ENCODE data around the gene TCF12.
A peak's percentile ranks its signal among the peaks of the same experiment; 100 is the strongest.

TCF12 gene

DNA sequence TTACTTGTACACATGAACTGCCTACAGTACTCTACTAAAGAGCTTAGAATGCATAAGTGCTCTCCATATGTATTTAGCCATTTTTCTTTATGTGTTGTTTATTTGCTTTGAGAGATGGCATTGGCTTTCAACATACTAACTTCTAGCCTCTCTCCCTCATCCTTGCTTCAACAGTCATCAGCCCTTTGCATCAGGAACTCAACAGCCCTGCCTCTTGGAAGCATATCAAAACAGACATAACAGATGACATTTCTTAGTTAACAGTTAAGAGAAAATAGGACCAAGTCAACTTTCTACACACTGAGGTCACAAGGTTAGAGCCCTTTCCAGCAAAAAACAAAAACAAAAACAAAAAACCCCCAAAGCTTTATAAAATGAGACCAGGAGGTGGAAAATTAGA is 145.6 kb downstream of the TCF12 start:
- TF ChIP-seq, protein P1, sequence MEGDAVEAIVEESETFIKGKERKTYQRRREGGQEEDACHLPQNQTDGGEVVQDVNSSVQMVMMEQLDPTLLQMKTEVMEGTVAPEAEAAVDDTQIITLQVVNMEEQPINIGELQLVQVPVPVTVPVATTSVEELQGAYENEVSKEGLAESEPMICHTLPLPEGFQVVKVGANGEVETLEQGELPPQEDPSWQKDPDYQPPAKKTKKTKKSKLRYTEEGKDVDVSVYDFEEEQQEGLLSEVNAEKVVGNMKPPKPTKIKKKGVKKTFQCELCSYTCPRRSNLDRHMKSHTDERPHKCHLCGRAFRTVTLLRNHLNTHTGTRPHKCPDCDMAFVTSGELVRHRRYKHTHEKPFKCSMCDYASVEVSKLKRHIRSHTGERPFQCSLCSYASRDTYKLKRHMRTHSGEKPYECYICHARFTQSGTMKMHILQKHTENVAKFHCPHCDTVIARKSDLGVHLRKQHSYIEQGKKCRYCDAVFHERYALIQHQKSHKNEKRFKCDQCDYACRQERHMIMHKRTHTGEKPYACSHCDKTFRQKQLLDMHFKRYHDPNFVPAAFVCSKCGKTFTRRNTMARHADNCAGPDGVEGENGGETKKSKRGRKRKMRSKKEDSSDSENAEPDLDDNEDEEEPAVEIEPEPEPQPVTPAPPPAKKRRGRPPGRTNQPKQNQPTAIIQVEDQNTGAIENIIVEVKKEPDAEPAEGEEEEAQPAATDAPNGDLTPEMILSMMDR (IDR thresholded peaks at IDR 0.05; ENCODE audit: low read depth, low read length, missing control alignments) = no peak
- in situ Hi-C loops (cut with HindIII; ENCODE audit: low sequenced_read_pairs) = no loop called here
- no peak overlapping the region for H3K4me3 ChIP-seq (ENCODE audit: low read depth, low read length)
- no peak for DNase-seq (ENCODE audit: low read depth)

DNA sequence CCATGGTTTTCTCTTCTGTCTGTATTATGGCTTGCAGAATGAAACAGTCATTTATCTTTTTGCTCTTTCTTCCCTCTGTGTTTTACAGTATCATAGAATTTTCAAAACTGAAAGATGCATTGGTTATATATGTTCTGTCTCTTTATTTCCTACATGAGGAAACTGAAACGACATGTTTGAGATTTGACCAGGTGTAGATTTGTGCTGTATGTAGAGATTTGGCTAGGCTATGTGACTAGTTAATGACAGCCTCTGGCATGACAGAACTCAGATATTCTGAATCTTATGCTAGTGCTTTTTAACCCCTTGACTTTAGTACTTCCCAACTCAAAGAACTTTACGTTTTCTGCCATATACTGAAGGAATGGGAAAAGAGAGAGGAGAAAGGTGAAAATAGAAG is 151.0 kb downstream of the TCF12 start:
- DNase-seq (ENCODE audit: low read depth) = no peak
- TF ChIP-seq, protein P1 (IDR thresholded peaks at IDR 0.05; ENCODE audit: low read depth, low read length, missing control alignments) = no peak
- in situ Hi-C loops (cut with HindIII; ENCODE audit: low sequenced_read_pairs) = no loop called here
- no peak overlapping the region for H3K4me3 ChIP-seq (ENCODE audit: low read depth, low read length)

DNA sequence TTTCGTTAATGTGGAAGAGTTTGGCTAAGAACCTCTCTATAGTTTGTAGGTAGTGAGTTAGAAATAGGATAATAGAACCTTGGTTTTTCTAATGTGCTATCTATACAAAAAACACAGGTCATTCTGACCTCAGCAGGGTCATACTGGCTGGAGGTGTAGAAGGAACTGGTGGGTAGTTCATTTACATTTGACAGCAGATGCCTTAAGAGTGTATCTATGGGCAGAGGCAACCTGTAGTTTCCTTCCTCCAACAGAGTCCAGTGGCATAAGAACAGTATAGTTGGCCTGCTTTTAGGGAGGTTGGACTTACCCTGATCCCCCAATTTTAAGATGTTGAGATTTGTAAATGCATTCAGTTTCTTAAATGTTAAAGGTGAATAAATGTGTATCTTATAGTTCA is 152.2 kb downstream of the TCF12 start:
- TF ChIP-seq, protein P1 (IDR thresholded peaks at IDR 0.05; ENCODE audit: low read depth, low read length, missing control alignments) = no peak
- in situ Hi-C loops (cut with HindIII; ENCODE audit: low sequenced_read_pairs) = no loop called here
- DNase-seq (ENCODE audit: low read depth) = no peak
- no peak overlapping the region for H3K4me3 ChIP-seq (ENCODE audit: low read depth, low read length)

DNA sequence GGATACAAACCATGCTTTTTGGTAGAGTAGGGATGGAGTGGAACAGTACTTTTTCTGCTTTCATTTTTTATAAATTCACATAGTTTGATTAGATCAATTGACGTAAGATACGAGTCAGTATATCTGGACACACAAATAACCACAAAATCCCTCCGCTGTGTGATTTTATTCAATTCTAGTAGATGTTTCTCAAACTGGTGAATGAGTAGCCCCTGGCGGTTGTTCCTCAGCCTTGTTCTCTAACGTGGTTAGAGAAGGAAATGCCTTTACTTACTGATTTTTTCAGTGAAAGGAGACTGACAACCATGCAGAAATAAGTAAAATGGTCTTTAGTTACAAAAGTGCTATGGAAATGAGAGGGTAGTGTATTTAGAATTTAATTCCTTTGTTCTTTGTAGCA is 161.0 kb downstream of the TCF12 start:
- DNase-seq (ENCODE audit: low read depth) = peak; percentile 2
- H3K4me3 ChIP-seq (ENCODE audit: low read depth, low read length) = no peak overlapping the region
- in situ Hi-C loops (cut with HindIII; ENCODE audit: low sequenced_read_pairs) = no loop called here
- TF ChIP-seq, protein P1 (IDR thresholded peaks at IDR 0.05; ENCODE audit: low read depth, low read length, missing control alignments) = peak; percentile 18

DNA sequence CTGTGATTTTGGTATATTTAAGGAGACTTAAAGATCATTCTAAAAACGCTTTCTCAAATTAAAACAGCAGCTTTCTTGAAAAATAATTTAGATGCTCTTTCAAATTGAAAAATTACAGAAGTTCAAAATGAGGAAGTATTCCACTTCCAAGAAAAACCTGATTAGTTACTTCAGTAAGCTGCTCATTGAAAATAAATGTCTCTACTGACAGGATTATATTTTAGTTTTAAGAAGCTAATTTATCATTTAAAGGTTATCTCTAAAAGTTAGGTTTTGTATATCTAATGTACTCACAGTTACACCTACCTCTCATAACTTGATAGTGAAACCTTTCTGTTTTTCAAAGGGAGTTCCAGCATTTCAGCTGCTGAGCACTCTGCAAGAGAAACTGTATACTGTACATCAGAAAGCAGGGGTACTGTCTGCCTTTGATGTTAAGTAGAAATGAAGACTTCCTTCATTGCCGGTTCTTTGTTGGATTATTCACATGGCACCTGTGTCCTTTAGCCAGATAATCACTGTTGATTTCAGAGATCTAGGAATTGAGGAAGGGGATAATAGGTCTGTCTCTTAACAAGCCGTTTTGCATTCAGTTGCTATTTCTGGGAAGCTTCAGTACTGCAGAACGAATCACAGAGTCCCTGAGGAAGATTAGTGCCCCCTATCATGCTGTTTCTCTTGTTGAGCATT is 161.6 kb downstream of the TCF12 start:
- no peak overlapping the region for H3K4me3 ChIP-seq (ENCODE audit: low read depth, low read length)
- in situ Hi-C loops (cut with HindIII; ENCODE audit: low sequenced_read_pairs) = no loop called here
- TF ChIP-seq, protein P1 (IDR thresholded peaks at IDR 0.05; ENCODE audit: low read depth, low read length, missing control alignments) = no peak
- no peak for DNase-seq (ENCODE audit: low read depth)

DNA sequence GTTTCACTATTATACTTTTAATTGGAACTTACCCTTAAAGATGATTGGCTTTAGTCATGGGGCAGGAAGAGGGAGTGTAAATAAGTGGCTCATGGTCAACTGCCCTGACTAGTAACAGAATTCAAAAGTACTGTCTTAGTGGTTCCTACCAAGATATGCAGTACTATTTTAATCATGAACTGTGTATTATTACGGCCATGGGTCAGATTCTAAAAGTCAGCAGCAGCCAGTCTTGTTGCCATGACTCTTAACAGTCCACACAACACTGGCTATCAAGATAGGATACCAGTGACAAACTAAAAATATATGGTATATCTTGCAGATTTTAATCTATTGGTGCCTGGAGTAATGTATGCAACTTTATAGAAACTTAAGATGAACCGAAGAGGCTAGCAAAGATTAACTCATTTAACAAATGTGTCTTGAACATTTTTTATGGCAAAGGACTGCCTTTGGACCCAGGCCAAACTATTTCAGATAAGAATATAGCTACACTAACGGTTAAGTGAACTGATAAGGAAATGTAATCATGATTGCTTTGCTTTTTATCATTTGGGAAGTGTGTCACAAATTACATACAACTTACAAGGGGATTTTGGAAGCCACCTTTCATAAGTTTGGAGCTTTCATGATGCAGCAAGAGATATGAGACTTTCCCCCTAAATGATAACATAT is 163.7 kb downstream of the TCF12 start:
- TF ChIP-seq, protein P1 (IDR thresholded peaks at IDR 0.05; ENCODE audit: low read depth, low read length, missing control alignments) = no peak
- H3K4me3 ChIP-seq (ENCODE audit: low read depth, low read length) = no peak overlapping the region
- in situ Hi-C loops (cut with HindIII; ENCODE audit: low sequenced_read_pairs) = no loop called here
- no peak for DNase-seq (ENCODE audit: low read depth)

Measured in astrocyte of the cerebellum (primary cell).